ENCODE results near the gene KYAT1.

KYAT1 gene

DNA sequence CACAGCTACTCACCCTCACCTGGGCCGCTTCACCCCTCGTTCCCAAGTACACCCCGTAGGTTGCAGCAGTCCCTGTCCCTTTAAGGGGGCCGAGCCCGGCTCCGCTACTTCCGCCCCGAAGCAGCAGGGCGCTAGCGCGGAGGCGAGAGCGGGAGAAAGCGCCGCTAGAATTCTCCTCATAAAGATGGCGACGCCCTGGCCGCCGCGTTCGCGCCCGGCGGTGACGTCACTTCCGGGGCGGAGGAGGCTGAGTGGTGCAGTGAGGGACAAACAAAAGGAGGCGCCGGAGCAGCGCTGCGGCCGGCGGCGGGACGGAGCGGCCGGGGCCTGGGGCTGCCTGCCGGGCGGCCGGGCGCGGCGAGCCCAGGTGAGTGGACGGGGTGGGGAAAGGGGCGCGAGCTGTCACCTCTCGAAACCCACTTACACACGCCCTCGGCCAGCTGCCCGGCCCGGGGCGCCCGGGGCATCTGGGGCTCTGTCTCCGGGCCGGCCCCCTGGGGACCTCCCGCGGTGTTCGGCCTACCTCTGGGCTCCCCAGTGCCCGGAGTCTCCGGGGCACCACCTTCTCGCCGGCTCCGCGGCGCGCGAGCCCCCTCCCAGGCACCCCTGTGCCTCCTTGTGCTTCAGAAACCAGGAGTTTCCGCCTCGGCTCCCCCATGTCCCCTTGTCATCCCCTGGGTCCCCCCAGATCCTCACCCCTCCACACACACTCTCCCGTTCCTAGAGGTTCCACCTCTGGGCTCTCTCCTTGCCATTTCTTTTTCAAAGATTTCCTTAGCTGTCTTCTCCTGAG, at the start of gene KYAT1, which contains the start of gene LRRC8A:
TSS of gene KYAT1 (minus strand) at position 67 of the 793 bp plus-strand sequence. CDS start 36,545 bp downstream, outside the sequence.
TSS of gene LRRC8A (plus strand) at position 250 of the 793 bp plus-strand sequence. CDS start 25,032 bp downstream, outside the sequence.
- peak; percentile 98 for DNase-seq (ENCODE audit: low spot score)

- no peak for DNase-seq (ENCODE audit: low spot score)
Observed at GRCh38 chr9:128929560-128929959, 47.8 kb upstream of the KYAT1 start.

- peak; percentile 35 for DNase-seq (ENCODE audit: low spot score)
Observed at GRCh38 chr9:128928624-128929023, 46.9 kb upstream of the KYAT1 start.

DNA sequence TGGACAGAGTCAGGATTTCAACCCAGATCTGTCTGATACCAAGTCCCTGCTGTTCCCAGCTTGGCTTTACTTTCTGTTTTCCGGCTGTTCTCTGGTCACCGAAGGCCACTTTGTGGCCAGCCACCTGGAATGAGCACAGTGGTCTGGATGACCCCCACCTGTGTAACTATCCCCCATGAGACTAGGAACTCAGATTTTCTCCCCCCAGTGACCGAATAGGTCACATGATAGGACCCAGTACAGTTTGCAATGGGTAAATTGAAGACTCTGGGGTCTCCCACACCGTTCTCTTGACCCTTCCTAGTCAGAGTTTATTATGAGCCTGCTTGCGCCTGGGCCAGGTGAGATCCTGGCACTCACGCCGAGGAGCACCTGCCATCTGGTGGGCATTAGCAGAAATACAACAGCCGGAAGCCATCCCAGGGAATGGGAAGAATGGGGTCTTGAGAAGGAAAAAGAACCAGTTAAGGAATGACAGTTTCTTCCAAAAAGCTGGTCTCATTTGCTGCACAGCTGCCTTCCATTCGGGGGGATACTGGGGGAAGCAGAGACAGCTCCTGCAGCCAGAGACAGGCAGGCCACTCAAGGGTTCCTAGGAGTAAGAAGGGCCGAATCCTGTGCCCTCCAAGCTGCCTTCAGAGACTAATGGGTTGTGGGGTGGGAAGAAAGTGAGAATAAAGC, 46.1 kb upstream of the KYAT1 start:
- peak; percentile 60 for DNase-seq (ENCODE audit: low spot score)

DNA sequence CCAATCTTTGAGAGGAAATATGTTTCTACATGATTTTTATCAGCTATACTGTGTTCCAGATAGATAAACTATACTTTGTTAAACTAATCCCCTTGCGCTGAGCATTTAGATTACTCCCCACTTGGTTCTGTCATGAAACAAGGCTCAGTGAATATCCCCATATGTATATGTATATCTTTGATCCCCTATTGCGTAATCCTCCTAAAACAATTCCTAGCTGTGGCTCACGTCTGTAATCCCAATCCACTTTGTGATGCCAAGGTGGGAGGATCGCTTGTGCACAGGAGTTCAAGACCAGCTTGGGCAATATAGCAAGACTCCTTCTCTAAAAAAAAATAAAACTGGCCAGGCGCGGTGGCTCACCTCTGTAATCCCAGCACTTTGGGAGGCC, 41.7 kb upstream of the KYAT1 start:
- no peak for DNase-seq (ENCODE audit: low spot score)

GRCh38 chr9:128921881-128922763, 40.4 kb upstream of the KYAT1 start:
- DNase-seq (ENCODE audit: low spot score) = peak; percentile 73

- DNase-seq (ENCODE audit: low spot score) = peak; percentile 97
Observed at GRCh38 chr9:128920381-128921058, 38.8 kb upstream of the KYAT1 start, which contains the start of gene PHYHD1. PHYHD1 (plus strand) TSS chr9:128920982; CDS start chr9:128922324, 1,342 bp downstream.

DNA sequence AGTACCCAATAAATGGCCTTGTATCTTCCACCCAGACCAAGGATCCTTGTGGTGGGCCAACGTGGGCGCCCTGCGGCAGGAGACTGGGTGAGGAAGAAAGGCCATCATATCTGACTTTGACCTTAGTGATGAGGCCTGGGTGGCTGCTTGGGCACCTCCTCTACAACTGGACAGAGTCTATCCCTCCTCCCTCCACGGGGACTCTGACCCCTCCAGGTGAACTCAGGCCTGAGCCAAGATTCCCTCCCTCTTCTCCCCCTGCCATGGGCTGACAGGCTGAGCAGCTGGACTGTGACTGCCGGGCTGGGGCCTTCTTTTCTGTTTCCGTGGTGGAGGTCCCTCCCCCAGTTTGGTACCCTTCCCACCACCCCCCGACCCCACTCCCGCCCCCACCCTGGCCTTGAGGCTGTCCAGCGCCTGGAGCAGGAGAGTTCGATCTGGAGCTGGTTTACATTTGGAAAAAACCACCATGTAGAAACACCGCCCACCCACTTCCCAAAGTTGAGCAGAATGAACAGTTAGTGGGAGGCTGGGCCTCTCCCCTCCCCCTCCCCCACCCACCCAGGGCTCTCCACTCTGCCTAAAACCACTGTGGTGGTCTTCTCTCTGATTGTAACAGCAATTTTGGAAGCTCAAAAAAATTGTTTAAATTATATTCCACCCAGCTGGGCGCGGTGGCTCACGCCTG, 37.8 kb upstream of the KYAT1 start:
- no peak for DNase-seq (ENCODE audit: low spot score)

- DNase-seq (ENCODE audit: low spot score) = no peak
Observed at GRCh38 chr9:128918921-128919320, 37.2 kb upstream of the KYAT1 start.

- no peak for DNase-seq (ENCODE audit: low spot score)
Observed at GRCh38 chr9:128917151-128917849, 35.5 kb upstream of the KYAT1 start.

DNA sequence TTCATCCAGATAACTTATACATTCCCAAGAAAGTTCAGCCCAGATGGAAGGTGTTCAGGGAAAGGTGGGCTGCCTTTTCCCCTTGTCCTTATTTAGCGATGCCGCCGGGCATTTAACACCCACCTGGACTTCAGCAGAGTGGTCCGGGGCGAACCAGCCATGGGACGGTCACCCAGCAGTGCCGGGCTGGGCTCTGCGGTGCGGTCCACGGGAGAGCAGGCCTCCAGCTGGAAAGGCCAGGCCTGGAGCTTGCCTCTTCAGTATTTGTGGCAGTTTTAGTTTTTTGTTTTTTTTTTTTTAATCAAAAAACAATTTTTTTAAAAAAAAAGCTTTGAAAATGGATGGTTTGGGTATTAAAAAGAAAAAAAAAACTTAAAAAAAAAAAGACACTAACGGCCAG, 35.0 kb upstream of the KYAT1 start:
- DNase-seq (ENCODE audit: low spot score) = no peak

DNA sequence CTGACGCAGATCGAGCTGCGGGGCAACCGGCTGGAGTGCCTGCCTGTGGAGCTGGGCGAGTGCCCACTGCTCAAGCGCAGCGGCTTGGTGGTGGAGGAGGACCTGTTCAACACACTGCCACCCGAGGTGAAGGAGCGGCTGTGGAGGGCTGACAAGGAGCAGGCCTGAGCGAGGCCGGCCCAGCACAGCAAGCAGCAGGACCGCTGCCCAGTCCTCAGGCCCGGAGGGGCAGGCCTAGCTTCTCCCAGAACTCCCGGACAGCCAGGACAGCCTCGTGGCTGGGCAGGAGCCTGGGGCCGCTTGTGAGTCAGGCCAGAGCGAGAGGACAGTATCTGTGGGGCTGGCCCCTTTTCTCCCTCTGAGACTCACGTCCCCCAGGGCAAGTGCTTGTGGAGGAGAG, 34.5 kb upstream of the KYAT1 start:
- DNase-seq (ENCODE audit: low spot score) = no peak

GRCh38 chr9:128913995-128914772, 32.4 kb upstream of the KYAT1 start:
- no peak for DNase-seq (ENCODE audit: low spot score)

- DNase-seq (ENCODE audit: low spot score) = no peak
Observed at GRCh38 chr9:128913048-128913900, 31.5 kb upstream of the KYAT1 start.

- DNase-seq (ENCODE audit: low spot score) = no peak
Observed at GRCh38 chr9:128912270-128912853, 30.6 kb upstream of the KYAT1 start.

DNA sequence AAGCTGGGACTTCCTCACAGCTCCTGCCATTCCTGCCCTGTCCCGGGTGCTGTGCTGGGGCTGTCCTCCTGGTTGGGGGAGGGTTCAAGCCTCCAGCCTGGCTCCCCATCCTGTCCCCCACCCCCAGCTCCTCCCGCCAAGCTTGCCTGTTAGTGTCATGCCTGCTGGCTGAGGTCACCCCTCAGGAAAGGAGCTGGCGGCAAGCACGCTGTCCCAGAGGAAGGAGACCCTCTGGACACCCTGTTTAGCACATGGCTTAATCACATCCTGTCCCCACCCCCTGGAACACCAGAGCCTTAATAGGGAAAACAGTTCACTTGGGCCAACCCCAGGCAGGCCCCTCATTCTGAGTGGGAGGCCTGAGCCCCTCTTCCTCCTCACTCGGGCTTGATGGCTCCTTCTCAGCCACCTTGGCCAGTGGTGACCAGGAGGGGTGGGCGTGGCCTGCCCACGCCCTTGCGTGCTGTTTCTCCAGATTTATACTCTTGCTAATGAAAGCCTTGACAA, 29.8 kb upstream of the KYAT1 start:
- DNase-seq (ENCODE audit: low spot score) = no peak

- DNase-seq (ENCODE audit: low spot score) = no peak
Observed at GRCh38 chr9:128910906-128911305, 29.2 kb upstream of the KYAT1 start.

- DNase-seq (ENCODE audit: low spot score) = no peak
Observed at GRCh38 chr9:128909859-128910258, 28.1 kb upstream of the KYAT1 start.

Measured in NAMALWA (cell line).